GM12801 (cell line): ENCODE data around the gene ZNF662.

Experiments used
- TF ChIP-seq, protein P1 (sequence below): IDR thresholded peaks from one replicate; pipeline ENCODE4 v1.5.1; 2011; ENCODE audit warnings: control low read depth; ENCODE audit not compliant: insufficient read length; ENCODE audit errors: extremely low read depth

ZNF662 gene

DNA sequence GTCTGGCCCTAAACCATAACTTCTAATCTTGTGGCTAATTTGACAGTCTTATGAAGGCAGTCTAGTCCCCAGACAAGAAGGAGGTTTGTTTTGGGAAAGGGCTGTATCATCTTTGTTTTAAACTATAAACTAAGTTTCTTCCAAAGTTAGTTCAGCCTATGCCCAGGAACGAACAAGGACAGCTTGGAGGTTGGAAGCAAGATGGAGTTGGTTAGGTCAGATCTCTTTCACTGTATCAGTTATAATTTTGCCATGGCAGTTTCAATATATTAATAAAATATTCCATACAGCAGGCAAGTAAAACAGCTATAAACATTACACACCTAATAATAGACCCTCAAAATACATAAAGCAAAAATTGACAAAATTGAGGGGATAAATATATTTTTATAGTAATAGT is 13.1 kb upstream of the ZNF662 start:
- TF ChIP-seq, protein P1, sequence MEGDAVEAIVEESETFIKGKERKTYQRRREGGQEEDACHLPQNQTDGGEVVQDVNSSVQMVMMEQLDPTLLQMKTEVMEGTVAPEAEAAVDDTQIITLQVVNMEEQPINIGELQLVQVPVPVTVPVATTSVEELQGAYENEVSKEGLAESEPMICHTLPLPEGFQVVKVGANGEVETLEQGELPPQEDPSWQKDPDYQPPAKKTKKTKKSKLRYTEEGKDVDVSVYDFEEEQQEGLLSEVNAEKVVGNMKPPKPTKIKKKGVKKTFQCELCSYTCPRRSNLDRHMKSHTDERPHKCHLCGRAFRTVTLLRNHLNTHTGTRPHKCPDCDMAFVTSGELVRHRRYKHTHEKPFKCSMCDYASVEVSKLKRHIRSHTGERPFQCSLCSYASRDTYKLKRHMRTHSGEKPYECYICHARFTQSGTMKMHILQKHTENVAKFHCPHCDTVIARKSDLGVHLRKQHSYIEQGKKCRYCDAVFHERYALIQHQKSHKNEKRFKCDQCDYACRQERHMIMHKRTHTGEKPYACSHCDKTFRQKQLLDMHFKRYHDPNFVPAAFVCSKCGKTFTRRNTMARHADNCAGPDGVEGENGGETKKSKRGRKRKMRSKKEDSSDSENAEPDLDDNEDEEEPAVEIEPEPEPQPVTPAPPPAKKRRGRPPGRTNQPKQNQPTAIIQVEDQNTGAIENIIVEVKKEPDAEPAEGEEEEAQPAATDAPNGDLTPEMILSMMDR: no peak

DNA sequence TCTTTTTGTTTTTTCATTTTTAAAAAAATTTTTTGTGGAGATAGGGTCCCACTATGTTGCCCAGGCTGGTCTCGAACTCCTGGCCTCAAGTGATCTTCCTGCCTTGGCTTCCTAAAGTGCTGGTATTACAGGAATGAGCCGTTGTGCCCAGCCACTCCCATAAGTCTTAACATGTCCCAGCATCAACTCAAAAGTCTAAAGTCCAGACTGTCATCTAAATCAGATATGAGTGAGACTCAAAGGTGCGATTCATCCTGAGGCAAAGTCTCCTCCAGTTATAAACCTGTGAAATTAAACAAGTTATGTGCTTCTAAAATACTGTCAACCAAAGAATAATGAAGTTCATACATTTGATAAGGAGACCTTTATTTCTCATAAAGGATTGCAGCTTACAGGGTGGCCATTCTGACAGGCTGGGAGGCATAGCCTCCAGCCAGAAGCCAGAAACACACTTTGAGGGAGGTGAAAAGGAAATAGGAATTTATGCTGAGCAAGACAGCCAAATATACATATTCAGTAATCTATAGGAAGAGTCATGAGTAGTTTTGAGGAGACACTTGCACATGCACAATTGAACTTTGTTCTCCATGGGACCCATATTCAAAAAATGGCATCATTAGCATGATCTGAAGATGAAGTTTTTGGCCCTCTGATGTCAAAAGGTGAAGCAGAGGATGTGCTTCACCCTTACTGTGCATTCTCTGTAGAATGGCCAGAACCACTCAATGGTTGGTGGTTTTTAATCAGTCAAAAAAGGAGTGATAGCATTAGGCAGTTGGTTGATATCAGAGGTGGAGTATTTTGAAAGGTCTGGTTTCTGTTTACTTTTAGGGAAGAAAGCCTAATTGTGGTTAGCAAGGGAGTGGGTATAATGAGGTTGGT is 11.0 kb upstream of the ZNF662 start:
- TF ChIP-seq, protein P1: no peak

DNA sequence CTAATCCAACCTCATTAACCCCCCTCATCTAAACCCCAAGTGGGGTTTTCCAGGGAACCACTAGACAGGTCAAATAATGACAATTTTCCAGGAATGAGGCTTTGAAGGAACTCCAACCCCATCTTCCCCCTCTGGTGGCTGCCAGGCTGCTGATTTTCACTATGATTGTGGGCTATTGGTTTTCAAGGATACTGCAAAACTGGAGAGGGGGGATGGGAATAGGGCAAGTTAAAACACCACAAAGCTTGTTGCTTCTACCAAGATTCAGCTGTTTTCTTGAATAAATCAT is 10.4 kb upstream of the ZNF662 start:
- TF ChIP-seq, protein P1: no peak

DNA sequence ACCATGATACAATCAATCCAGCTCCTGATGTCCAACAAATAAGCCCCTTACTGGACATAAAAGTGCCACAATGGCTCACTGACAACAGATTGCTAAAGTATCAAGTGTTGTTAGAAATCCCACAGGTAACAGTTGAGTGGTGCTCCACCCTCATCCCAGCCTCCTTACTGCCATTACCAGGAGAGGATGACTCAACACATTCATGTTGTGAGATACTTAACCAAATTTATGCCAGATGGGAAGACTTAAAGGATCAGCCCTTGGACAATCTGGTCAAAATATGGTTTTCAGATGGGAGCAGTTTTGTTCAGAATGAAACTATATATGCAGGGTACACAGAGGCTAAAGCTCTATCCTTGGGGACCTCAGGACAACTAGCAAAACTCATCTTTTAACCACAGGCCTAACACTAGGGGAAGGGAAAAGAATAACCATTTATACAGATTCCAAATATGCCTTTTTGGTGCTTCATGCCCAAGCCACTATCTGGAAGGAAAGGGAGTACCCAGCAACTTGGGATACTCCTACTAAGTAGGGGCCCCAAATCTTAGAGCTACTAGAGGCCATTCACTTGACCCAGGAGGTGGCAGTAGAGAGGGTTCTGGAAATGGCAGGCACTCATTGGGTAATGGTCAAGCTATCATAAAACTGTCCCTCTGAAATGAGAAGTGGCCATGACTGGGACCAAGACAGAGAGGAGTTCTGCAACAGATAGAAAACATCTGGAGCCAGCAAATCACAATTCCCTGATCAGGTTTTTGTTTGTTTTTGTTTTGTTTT is 6.9 kb upstream of the ZNF662 start:
- TF ChIP-seq, protein P1: no peak

DNA sequence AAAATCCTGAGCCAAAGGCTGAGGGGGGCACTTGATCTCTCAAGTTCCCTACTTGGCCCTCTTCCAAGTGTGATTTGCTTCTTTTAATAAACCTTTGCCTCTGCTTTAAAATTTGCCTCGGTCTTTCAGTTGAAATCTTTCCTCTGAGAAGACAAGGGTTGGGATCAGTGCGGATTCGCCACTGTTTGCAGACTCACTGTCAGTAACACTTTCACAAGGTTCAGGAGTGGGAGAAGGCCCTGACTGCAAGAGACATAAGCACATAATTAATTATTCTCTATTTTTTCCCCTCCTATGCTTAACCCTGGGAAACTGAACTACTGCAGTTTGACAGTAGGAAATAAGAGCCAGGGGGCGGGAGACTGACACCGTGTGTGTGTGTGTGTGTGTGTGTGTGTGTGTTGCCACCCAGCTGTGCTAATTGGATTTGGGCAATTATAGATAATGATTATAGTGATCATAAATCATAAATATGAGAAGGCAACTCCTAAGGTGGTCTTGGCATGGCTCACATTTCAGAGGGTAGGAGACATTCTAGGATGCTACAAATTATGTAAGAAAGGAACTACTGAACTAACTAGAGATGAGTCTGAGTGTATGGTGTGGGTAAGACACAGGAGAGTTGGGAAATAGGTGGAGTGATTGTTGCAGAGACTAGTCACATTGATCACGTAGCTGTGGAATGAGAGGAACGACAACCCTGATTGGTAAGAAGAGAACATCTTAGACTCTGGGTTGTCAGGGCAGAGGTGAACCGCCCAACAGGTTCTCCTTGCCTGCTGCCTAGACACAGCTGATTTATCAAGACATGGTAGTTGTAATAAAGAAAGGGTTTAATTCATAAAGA is 5.5 kb upstream of the ZNF662 start:
- TF ChIP-seq, protein P1: no peak

DNA sequence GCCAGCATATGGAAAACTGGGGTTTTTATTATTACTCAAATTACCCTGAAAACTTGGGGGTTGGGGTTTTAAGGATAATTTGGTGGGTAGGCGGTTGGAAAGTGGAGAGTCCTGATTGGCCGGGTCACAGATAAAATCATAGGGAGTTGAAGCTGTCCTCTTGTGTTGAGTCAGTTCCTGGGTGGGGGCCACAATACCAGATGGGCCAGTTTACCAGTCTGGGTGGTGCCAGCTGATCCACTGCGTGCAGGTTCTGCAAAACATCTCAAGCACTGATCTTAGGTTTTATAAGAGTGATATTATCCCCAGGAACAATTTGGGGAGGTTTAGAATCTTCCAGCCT is 4.9 kb upstream of the ZNF662 start:
- TF ChIP-seq, protein P1: no peak

DNA sequence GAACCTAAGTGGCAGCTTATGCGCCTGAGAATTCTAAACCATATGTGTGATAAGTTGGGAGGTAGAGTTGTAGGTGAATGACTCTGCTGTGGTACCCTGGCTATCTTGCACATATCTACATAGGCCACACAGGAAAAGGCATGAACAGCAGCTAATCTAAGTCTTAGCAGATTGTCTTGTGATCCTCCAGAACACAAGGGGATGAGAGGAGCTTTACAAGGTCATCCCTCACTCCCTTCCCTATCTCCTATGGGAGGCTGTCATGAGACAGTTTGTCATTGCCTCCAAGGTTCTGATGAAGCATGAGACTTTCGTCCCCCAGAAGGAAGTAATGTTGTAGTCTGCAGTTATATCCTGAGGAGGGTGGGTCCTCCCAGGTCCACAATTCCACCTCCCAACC is 3.7 kb upstream of the ZNF662 start:
- TF ChIP-seq, protein P1: no peak
